Measurements from ENCODE around the gene ZBTB25. TPM values are rescaled to one million over a fixed set of nuclear protein-coding genes. Genes with fewer than 3 reads are reported as not detected.
A peak's percentile ranks its signal among the peaks of the same experiment; 100 is the strongest.

Gene ZBTB25
- total and polyA plus RNA-seq, 2 experiments from 2014 or later: 11.3 to 13.3 TPM

DNA sequence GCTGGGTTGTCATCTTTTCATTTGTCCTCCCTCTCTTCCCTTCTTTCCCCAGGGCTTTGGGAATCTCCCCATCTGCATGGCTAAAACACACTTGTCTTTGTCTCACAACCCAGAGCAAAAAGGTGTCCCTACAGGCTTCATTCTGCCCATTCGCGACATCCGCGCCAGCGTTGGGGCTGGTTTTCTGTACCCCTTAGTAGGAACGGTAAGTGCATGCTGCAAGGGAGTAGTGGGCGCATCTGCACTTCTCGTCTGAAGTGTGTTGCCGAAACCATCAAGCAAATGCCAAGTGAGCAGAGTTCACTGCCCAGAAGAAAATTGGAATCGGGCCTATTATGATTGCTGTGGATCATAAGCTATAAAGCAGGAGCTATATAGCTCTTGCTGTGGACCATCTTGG is 49.0 kb downstream of the ZBTB25 start:
- H3K36me3 ChIP-seq: peaks cover 4% of the 10 kb centered on the region
- H3K27me3 ChIP-seq: no peaks in the 10 kb centered on the region
- H3K9me3 ChIP-seq (ENCODE audit: low read depth): no peaks in the 10 kb centered on the region
- no peak for DNase-seq (ENCODE audit: low read depth in 1 of 2, low spot score in 1 of 2)
- H3K4me1 ChIP-seq (ENCODE audit: low read depth): no peaks in the 10 kb centered on the region
- no peak overlapping the region for H3K4me3 ChIP-seq
- TF ChIP-seq, protein P1, sequence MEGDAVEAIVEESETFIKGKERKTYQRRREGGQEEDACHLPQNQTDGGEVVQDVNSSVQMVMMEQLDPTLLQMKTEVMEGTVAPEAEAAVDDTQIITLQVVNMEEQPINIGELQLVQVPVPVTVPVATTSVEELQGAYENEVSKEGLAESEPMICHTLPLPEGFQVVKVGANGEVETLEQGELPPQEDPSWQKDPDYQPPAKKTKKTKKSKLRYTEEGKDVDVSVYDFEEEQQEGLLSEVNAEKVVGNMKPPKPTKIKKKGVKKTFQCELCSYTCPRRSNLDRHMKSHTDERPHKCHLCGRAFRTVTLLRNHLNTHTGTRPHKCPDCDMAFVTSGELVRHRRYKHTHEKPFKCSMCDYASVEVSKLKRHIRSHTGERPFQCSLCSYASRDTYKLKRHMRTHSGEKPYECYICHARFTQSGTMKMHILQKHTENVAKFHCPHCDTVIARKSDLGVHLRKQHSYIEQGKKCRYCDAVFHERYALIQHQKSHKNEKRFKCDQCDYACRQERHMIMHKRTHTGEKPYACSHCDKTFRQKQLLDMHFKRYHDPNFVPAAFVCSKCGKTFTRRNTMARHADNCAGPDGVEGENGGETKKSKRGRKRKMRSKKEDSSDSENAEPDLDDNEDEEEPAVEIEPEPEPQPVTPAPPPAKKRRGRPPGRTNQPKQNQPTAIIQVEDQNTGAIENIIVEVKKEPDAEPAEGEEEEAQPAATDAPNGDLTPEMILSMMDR (IDR thresholded peaks at IDR 0.05; ENCODE audit: low read depth, low read length): no peak
- H3K27ac ChIP-seq: no peak overlapping the region

DNA sequence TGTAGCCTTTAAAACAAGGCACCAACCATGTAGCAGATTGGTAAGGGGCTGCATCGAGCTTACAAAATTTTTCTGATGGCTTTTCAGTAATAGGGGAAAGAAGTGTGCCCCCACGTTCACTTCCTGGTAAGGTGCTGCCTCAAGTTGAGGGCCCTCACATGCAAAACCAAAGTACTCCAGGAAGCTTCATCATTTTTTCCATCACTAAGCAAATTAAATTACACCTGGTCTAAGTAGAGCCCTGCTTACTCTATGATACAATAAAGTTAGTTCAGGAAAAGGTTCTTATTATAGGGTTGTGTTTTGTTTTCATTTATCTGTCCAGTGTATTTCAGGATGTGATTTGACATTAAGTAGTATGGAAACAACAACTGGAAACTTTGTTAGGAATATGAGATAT is 53.4 kb downstream of the ZBTB25 start:
- no peak overlapping the region for H3K4me3 ChIP-seq
- peaks cover 8% of the 10 kb centered on the region for H3K4me1 ChIP-seq (ENCODE audit: low read depth)
- H3K27me3 ChIP-seq: no peaks in the 10 kb centered on the region
- no peaks in the 10 kb centered on the region for H3K9me3 ChIP-seq (ENCODE audit: low read depth)
- no peak overlapping the region for H3K27ac ChIP-seq
- TF ChIP-seq, protein P1 (IDR thresholded peaks at IDR 0.05; ENCODE audit: low read depth, low read length): no peak
- peaks cover 7% of the 10 kb centered on the region for H3K36me3 ChIP-seq
- DNase-seq (ENCODE audit: low read depth in 1 of 2, low spot score in 1 of 2): no peak

DNA sequence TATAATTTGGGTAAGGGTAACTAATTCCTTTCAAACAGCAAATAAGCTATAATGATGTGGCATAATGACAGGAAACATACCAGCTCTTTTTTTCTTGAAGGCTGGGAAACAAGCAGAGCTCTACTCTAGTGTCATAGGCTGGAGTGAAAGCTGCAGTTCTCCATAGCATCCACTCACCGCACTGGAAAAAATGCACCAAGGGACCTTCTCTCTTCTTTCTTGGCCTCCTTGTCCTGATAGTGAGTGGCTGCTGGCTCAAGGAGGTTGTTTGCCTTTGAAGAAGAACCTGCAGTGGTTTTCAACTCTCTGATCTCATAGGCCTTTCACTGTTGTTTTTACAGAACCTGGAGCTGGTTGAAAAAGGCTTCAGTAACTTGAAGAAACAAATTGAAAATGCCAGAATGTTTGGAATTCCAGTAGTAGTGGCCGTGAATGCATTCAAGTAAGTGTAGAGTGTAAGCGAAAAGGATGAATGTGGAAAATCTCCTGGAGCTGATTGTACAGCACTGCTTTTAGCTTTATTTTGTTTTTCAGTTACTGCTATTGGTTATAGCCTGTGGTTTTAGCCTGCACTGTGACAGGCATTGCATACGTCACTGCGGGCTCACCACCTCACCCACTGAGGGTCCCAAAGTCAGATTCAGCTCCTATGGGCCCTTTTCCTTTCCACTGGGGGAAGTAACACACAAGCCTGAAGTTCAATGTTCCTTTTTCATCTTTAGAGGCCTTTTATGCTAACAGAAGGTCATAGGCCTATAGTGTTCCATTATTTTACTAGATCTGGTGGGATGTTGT is 55.6 kb downstream of the ZBTB25 start:
- H3K4me3 ChIP-seq: no peak overlapping the region
- no peaks in the 10 kb centered on the region for H3K9me3 ChIP-seq (ENCODE audit: low read depth)
- no peak overlapping the region for H3K27ac ChIP-seq
- peaks cover 7% of the 10 kb centered on the region for H3K36me3 ChIP-seq
- DNase-seq (ENCODE audit: low read depth in 1 of 2, low spot score in 1 of 2): no peak
- H3K27me3 ChIP-seq: no peaks in the 10 kb centered on the region
- peaks cover 20% of the 10 kb centered on the region for H3K4me1 ChIP-seq (ENCODE audit: low read depth)
- TF ChIP-seq, protein P1 (IDR thresholded peaks at IDR 0.05; ENCODE audit: low read depth, low read length): no peak

DNA sequence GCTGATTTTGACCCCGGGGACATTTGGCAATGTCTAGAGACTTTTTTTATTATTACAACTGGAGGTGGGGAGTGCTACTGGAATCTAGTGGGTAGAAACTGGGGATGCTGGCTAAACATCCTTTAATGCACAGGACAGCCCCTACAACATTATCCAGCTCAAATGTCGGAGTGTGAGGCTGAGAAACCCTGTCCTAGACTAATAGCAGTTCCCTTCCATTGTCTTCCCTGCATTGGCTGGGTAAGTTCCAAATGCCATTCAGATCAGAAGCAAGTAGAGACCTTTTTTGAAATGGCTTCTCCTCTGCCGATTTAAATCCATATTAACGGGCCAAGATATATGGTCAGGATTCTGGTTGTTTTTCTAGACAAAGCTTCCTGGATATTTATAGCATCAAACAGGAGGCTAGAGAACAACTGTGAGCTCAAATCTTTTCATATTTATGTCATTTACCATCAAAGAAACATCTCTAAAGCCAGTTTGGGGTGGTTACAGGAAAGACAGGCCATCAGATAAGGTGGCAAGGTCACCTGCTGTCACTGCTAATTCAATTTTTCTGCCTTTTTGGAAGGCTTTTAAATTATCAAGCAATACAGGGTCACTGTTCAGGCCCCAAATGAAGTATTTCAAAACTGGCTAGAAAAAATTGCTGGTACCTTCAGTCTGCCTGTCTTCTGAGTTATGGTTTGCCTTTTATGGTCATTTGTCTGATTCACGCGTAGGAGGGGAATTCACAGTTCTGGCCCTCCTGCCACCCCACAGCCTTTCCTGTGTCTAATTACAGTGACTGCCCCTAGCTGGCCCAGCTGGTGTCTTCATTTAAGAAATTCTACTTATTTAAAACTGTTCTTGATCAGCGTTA is 58.4 kb downstream of the ZBTB25 start:
- DNase-seq (ENCODE audit: low read depth in 1 of 2, low spot score in 1 of 2): peak in 1 of 2 donors; percentile 93
- H3K4me1 ChIP-seq (ENCODE audit: low read depth): peaks cover 32% of the 10 kb centered on the region
- H3K27ac ChIP-seq: peak overlapping the region; percentile 54
- H3K36me3 ChIP-seq: peaks cover 5% of the 10 kb centered on the region
- H3K27me3 ChIP-seq: no peaks in the 10 kb centered on the region
- H3K4me3 ChIP-seq: no peak overlapping the region
- TF ChIP-seq, protein P1 (IDR thresholded peaks at IDR 0.05; ENCODE audit: low read depth, low read length): no peak
- no peaks in the 10 kb centered on the region for H3K9me3 ChIP-seq (ENCODE audit: low read depth)

DNA sequence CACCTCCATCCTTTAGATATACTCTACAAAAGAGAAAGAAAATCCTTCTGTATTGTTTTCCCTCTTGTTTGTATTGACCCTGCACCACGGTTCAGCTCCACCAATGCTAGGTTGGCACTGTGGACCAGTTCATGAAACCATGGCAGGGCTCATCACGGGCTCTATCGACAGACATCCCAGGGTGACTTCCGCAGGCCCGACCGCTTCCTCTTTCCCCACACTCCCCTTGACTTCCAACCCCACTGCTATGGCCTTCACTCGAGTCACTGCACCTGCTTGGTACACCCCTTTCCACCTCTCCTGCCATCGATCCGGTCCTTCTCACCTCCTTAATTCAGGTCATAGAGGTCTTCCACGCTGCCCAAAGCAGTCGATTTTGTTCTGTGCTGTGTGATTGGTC is 59.5 kb downstream of the ZBTB25 start:
- no peaks in the 10 kb centered on the region for H3K9me3 ChIP-seq (ENCODE audit: low read depth)
- DNase-seq (ENCODE audit: low read depth in 1 of 2, low spot score in 1 of 2): no peak
- TF ChIP-seq, protein P1 (IDR thresholded peaks at IDR 0.05; ENCODE audit: low read depth, low read length): no peak
- peaks cover 32% of the 10 kb centered on the region for H3K4me1 ChIP-seq (ENCODE audit: low read depth)
- no peaks in the 10 kb centered on the region for H3K27me3 ChIP-seq
- H3K27ac ChIP-seq: no peak overlapping the region
- H3K36me3 ChIP-seq: peaks cover under 1% of the 10 kb centered on the region
- H3K4me3 ChIP-seq: no peak overlapping the region
